IMR-90 (cell line): ENCODE data around the gene NKAIN1. TPM values are rescaled to one million over a fixed set of nuclear protein-coding genes. Genes with fewer than 3 reads are reported as not detected.

Experiments used
- ATAC-seq: fragments of 200-7000 bp; cut with Tn5 transposase; 2 replicates; pipeline ENCODE4 v1.9.1; 2020; ENCODE audit warnings: low read depth, mild to moderate bottlenecking, moderate library complexity
- BruUV-seq: library from RNA; stranded (reverse); fragments of 400-500 nt; replicated peaks from 2 replicates; lab custom pipeline; 2021; lab: Mats Ljungman, UMichigan
- CTCF ChIA-PET: fragments of 300-600 bp; formaldehyde crosslinking; extraction: SDS; loops from one replicate; lab custom pipeline; 2021; ENCODE audit warnings: antibody characterized with exemption; lab: Yijun Ruan, JAX
- POLR2A ChIA-PET: fragments of 300-600 bp; sonication (Branson Sonifier 250); formaldehyde crosslinking; loops from one replicate; lab custom pipeline; 2022; ENCODE audit warnings: antibody characterized with exemption; ENCODE audit not compliant: unreplicated experiment; lab: Charles Lee
- DNase-seq: peaks from one replicate; pipeline ENCODE4 v3.0.0; 2013
- H2AFZ ChIP-seq: replicated peaks from 2 replicates; pipeline ENCODE3; 2013; ENCODE audit warnings: low read length, mild to moderate bottlenecking; ENCODE audit not compliant: poor library complexity
- H2AK5ac ChIP-seq: 2 replicates; pipeline ENCODE4 v1.6.1; 2013; ENCODE audit warnings: low read depth, low read length, inconsistent platforms
- H2AK9ac ChIP-seq: replicated peaks from 2 replicates; pipeline ENCODE3; 2013; ENCODE audit warnings: mild to moderate bottlenecking, low read depth, low read length, moderate library complexity; ENCODE audit not compliant: poor library complexity
- H2BK120ac ChIP-seq: 2 replicates; pipeline ENCODE4 v1.6.1; 2013; ENCODE audit warnings: low read depth, low read length, inconsistent platforms
- H2BK15ac ChIP-seq: 3 replicates; pipeline ENCODE4 v1.6.1; 2013; ENCODE audit warnings: low read depth, low read length, inconsistent platforms
- H2BK20ac ChIP-seq: 2 replicates; pipeline ENCODE4 v1.6.1; 2013; ENCODE audit warnings: low read depth, mild to moderate bottlenecking, inconsistent platforms, low read length, moderate library complexity
- H2BK5ac ChIP-seq: 2 replicates; pipeline ENCODE4 v1.6.1; 2013; ENCODE audit warnings: mild to moderate bottlenecking, low read depth, low read length, inconsistent platforms; ENCODE audit not compliant: poor library complexity, severe bottlenecking
- H3K14ac ChIP-seq: replicated peaks from 2 replicates; pipeline ENCODE4 v1.6.1; 2013; ENCODE audit warnings: low read depth, low read length, inconsistent platforms
- H3K18ac ChIP-seq: 2 replicates; pipeline ENCODE4 v1.6.1; 2013; ENCODE audit warnings: low read depth, low read length, control low read depth
- H3K23ac ChIP-seq: 2 replicates; pipeline ENCODE4 v1.6.1; 2013; ENCODE audit warnings: low read depth, low read length, inconsistent platforms
- H3K27ac ChIP-seq: 2 replicates; pipeline ENCODE4 v1.5.1; 2013; ENCODE audit warnings: mild to moderate bottlenecking, control low read depth, low read length; ENCODE audit not compliant: insufficient read depth
- H3K27me3 ChIP-seq: 2 replicates; pipeline ENCODE4 v1.6.1; 2013; ENCODE audit warnings: low read length; ENCODE audit not compliant: control insufficient read depth, insufficient read depth
- H3K36me3 ChIP-seq: 2 replicates; pipeline ENCODE4 v1.6.1; 2013; ENCODE audit warnings: low read length, mixed read lengths; ENCODE audit not compliant: control insufficient read depth, insufficient read depth
- H3K4ac ChIP-seq: 2 replicates; pipeline ENCODE4 v1.6.1; 2013; ENCODE audit warnings: low read depth, low read length, inconsistent platforms
- H3K4me1 ChIP-seq: 2 replicates; pipeline ENCODE4 v1.6.1; 2013; ENCODE audit warnings: low read length, mixed read lengths; ENCODE audit not compliant: control insufficient read depth, insufficient read depth
- H3K4me2 ChIP-seq: 2 replicates; pipeline ENCODE4 v1.6.1; 2013; ENCODE audit warnings: low read depth, mild to moderate bottlenecking, control low read depth, low read length, moderate library complexity
- H3K4me3 ChIP-seq: 2 replicates; pipeline ENCODE4 v1.5.1; 2013; ENCODE audit warnings: low read depth, mild to moderate bottlenecking, control low read depth, low read length, moderate library complexity; ENCODE audit not compliant: insufficient read depth
- H3K56ac ChIP-seq: 2 replicates; pipeline ENCODE4 v1.6.1; 2013; ENCODE audit warnings: low read length, inconsistent platforms; ENCODE audit not compliant: insufficient read depth; ENCODE audit errors: extremely low read depth
- H3K79me1 ChIP-seq, 2 experiments: 2 replicates each; pipeline ENCODE4 v1.6.1; 2013; ENCODE audit warnings: low read length in 2 of 2, inconsistent platforms in 1 of 2, low read depth in 1 of 2
- H3K9ac ChIP-seq: 2 replicates; pipeline ENCODE4 v1.6.1; 2013; ENCODE audit warnings: low read depth, low read length, control low read depth
- H3K9me1 ChIP-seq: 2 replicates; pipeline ENCODE4 v1.6.1; 2013; ENCODE audit warnings: low read length, inconsistent platforms; ENCODE audit not compliant: insufficient read depth
- H3K9me3 ChIP-seq: 2 replicates; pipeline ENCODE4 v1.6.1; 2013; ENCODE audit warnings: low read length; ENCODE audit not compliant: control insufficient read depth, insufficient read depth
- H4K20me1 ChIP-seq: 2 replicates; pipeline ENCODE4 v1.6.1; 2013; ENCODE audit warnings: low read length, inconsistent platforms; ENCODE audit not compliant: insufficient read depth
- H4K5ac ChIP-seq: 2 replicates; pipeline ENCODE4 v1.6.1; 2013; ENCODE audit warnings: mild to moderate bottlenecking, low read depth, low read length, control low read depth
- H4K8ac ChIP-seq, 2 experiments: 2 replicates each; pipeline ENCODE4 v1.6.1; 2013; ENCODE audit warnings: low read depth in 2 of 2, low read length in 2 of 2, control low read depth in 1 of 2, inconsistent platforms in 1 of 2
- H4K91ac ChIP-seq: 2 replicates; pipeline ENCODE4 v1.6.1; 2013; ENCODE audit warnings: low read depth, low read length, inconsistent platforms; ENCODE audit not compliant: insufficient read depth
- BHLHE40 ChIP-seq: fragments of 150-350 bp; IDR thresholded peaks from 2 replicates; pipeline ENCODE4 v1.6.1; 2016; ENCODE audit warnings: mild to moderate bottlenecking, low read depth, low read length
- CEBPB ChIP-seq: IDR thresholded peaks from 2 replicates; pipeline ENCODE4 v1.6.1; 2012; ENCODE audit warnings: low read depth, low read length, improper control_type of control experiment
- CHD1 ChIP-seq: IDR thresholded peaks from 2 replicates; pipeline ENCODE4 v1.6.1; 2012; ENCODE audit warnings: low read depth, low read length, improper control_type of control experiment
- FOS ChIP-seq: fragments of 150-350 bp; IDR thresholded peaks from 2 replicates; pipeline ENCODE4 v1.6.1; 2016; ENCODE audit warnings: low read depth, low read length
- MAFK ChIP-seq: IDR thresholded peaks from 2 replicates; pipeline ENCODE4 v1.6.1; 2012; ENCODE audit warnings: low read depth, low read length, improper control_type of control experiment
- MAZ ChIP-seq: IDR thresholded peaks from 2 replicates; pipeline ENCODE4 v1.6.1; 2012; ENCODE audit warnings: low read depth, mild to moderate bottlenecking, low read length, improper control_type of control experiment, moderate library complexity, borderline replicate concordance
- MXI1 ChIP-seq: IDR thresholded peaks from 2 replicates; pipeline ENCODE4 v1.6.1; 2012; ENCODE audit warnings: low read depth, mild to moderate bottlenecking, low read length, moderate library complexity, borderline replicate concordance
- NFE2L2 ChIP-seq: fragments of 150-350 bp; IDR thresholded peaks from 2 replicates; pipeline ENCODE4 v1.6.1; 2016; ENCODE audit warnings: low read depth, mild to moderate bottlenecking, low read length
- POLR2A ChIP-seq: IDR thresholded peaks from 2 replicates; pipeline ENCODE4 v1.6.1; 2012; ENCODE audit warnings: mild to moderate bottlenecking, low read depth, low read length
- RAD21 ChIP-seq: IDR thresholded peaks from 2 replicates; pipeline ENCODE4 v1.6.1; 2012; ENCODE audit warnings: low read length, improper control_type of control experiment
- RCOR1 ChIP-seq: IDR thresholded peaks from 2 replicates; pipeline ENCODE4 v1.6.1; 2012; ENCODE audit warnings: mild to moderate bottlenecking, low read length, improper control_type of control experiment; ENCODE audit not compliant: insufficient replicate concordance
- RFX5 ChIP-seq: IDR thresholded peaks from 2 replicates; pipeline ENCODE4 v1.8.0; 2012; ENCODE audit warnings: low read depth, mild to moderate bottlenecking, low read length, moderate library complexity
- SMC3 ChIP-seq: fragments of 150-350 bp; IDR thresholded peaks from 2 replicates; pipeline ENCODE4 v1.6.1; 2016; ENCODE audit warnings: low read depth, mild to moderate bottlenecking, antibody characterized with exemption, low read length, moderate library complexity
- WGBS, 2 experiments: methylation state at CpG; one replicate each; pipeline versions ENCODE4 v1.1.5 to v1.1.7; 2013; ENCODE audit warnings: missing lambda C conversion rate in 2 of 2; ENCODE audit not compliant: insufficient read length in 1 of 2; ENCODE audit errors: extremely low coverage in 2 of 2; 5-methylcytosine and 5-hydroxymethylcytosine counted together
- dilution Hi-C: fragments of 300-500 bp; cut with HindIII; formaldehyde crosslinking; loops from one replicate; pipeline ENCODE4 v1.14.3; 2018; ENCODE audit warnings: low sequenced_read_pairs; ENCODE audit not compliant: unreplicated experiment
- in situ Hi-C: fragments of 300-500 bp; cut with MboI; formaldehyde crosslinking; loops from 3 replicates; pipeline ENCODE4 v1.14.3; 2019; ENCODE audit warnings: low sequenced_read_pairs, inconsistent platforms, mixed read lengths
- intact Hi-C: fragments of 100-400 bp; cut with micrococcal nuclease; formaldehyde crosslinking; loops from 2 replicates; pipeline ENCODE4 v1.10.0; 2022
- polyA plus RNA-seq, 3 experiments: library from polyadenylated mRNA; depleted of rRNA; stranded (reverse); fragments of >200 nt; gene quantifications; 2 replicates each; pipeline ENCODE4 v1.2.3, GENCODE V29; 2012; ENCODE audit warnings: low replicate concordance in 1 of 3
- total RNA-seq: library from RNA; depleted of rRNA; stranded (reverse); fragments of >200 nt; gene quantifications from 2 replicates; pipeline ENCODE4 v1.2.3, GENCODE V29; 2012
- TF ChIP-seq, protein P1 (sequence below): fragments of 150-350 bp; IDR thresholded peaks from 2 replicates; pipeline ENCODE4 v1.6.1; 2017; ENCODE audit warnings: mild to moderate bottlenecking, antibody characterized with exemption, low read length, low read depth
- TF ChIP-seq, protein P2 (sequence below): fragments of 150-350 bp; IDR thresholded peaks from 2 replicates; pipeline ENCODE4 v1.6.1; 2016; ENCODE audit warnings: low read depth, mild to moderate bottlenecking, low read length, moderate library complexity, borderline replicate concordance
- TF ChIP-seq, protein P3 (sequence below): conservative IDR thresholded peaks from 2 replicates; pipeline ENCODE4 v1.5.1; 2012; ENCODE audit warnings: mild to moderate bottlenecking, low read depth, low read length, improper control_type of control experiment

The NKAIN1 gene
- total and polyA plus RNA-seq, 2 of the 4 experiments (the other 2 are of a cell fraction): under 0.01 to 0.09 TPM

DNA sequence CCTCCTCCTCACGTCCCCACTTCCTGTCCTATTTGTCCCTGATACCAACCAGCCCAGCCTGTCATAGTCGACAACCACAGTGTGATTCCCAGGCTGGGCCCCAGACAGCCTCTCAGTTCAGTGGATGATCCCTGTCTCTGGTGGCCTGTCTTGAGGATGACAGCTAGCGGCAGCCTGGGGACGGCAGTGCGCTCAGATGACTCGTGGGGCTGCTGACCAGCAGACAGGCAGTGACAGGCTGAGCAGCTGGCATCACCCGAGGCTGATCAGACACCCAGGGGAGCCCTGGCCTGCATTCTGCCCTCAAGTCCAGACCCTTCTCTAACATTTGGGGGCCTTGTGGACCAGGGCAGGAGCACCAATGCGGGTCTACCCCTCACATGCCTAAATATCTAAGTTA is 21.0 kb downstream of the NKAIN1 start:
- TF ChIP-seq FOS: no peak
- TF ChIP-seq RAD21: no peak
- TF ChIP-seq BHLHE40: no peak
- no peak for TF ChIP-seq CHD1
- TF ChIP-seq MAZ: no peak
- no peak for TF ChIP-seq MAFK
- TF ChIP-seq RCOR1: no peak
- TF ChIP-seq, protein P1, sequence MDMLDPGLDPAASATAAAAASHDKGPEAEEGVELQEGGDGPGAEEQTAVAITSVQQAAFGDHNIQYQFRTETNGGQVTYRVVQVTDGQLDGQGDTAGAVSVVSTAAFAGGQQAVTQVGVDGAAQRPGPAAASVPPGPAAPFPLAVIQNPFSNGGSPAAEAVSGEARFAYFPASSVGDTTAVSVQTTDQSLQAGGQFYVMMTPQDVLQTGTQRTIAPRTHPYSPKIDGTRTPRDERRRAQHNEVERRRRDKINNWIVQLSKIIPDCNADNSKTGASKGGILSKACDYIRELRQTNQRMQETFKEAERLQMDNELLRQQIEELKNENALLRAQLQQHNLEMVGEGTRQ: no peak
- no peak for TF ChIP-seq RFX5
- TF ChIP-seq NFE2L2: no peak
- TF ChIP-seq POLR2A: no peak
- TF ChIP-seq CEBPB: no peak
- TF ChIP-seq, protein P2, sequence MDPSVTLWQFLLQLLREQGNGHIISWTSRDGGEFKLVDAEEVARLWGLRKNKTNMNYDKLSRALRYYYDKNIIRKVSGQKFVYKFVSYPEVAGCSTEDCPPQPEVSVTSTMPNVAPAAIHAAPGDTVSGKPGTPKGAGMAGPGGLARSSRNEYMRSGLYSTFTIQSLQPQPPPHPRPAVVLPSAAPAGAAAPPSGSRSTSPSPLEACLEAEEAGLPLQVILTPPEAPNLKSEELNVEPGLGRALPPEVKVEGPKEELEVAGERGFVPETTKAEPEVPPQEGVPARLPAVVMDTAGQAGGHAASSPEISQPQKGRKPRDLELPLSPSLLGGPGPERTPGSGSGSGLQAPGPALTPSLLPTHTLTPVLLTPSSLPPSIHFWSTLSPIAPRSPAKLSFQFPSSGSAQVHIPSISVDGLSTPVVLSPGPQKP: no peak
- no peak for TF ChIP-seq MXI1
- TF ChIP-seq, protein P3, sequence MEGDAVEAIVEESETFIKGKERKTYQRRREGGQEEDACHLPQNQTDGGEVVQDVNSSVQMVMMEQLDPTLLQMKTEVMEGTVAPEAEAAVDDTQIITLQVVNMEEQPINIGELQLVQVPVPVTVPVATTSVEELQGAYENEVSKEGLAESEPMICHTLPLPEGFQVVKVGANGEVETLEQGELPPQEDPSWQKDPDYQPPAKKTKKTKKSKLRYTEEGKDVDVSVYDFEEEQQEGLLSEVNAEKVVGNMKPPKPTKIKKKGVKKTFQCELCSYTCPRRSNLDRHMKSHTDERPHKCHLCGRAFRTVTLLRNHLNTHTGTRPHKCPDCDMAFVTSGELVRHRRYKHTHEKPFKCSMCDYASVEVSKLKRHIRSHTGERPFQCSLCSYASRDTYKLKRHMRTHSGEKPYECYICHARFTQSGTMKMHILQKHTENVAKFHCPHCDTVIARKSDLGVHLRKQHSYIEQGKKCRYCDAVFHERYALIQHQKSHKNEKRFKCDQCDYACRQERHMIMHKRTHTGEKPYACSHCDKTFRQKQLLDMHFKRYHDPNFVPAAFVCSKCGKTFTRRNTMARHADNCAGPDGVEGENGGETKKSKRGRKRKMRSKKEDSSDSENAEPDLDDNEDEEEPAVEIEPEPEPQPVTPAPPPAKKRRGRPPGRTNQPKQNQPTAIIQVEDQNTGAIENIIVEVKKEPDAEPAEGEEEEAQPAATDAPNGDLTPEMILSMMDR: no peak
- no peak for TF ChIP-seq SMC3
- CTCF ChIA-PET: no interaction called here

More for the DNA sequence above, 21.0 kb downstream of the NKAIN1 start:
- peak overlapping the region; percentile 49 for H2AFZ ChIP-seq
- intact Hi-C loops (no loop called here), dilution Hi-C loops (no loop called here), in situ Hi-C loops (no loop called here)
- H4K5ac ChIP-seq: no peak overlapping the region
- H3K4ac ChIP-seq: no peak overlapping the region
- H3K36me3 ChIP-seq: no peaks in the 10 kb centered on the region
- ATAC-seq: no peak
- H3K4me2 ChIP-seq: no peak overlapping the region
- POLR2A ChIA-PET: no interaction called here
- H3K14ac ChIP-seq: no peak overlapping the region
- H3K9me1 ChIP-seq: no peaks in the 10 kb centered on the region
- no peak overlapping the region for H3K18ac ChIP-seq
- H3K23ac ChIP-seq: no peak overlapping the region
- WGBS, 2 experiments: 65% methylated on average over 6 of the region's 8 CpGs; no CpG with 5 or more reads in 1 of the 2 experiments
- H4K8ac ChIP-seq: no peak overlapping the region
- H2BK120ac ChIP-seq: no peak overlapping the region
- BruUV-seq: no TSS peak
- H3K9ac ChIP-seq: no peak overlapping the region
- no peak overlapping the region for H3K56ac ChIP-seq
- no peak overlapping the region for H3K27ac ChIP-seq
- H3K4me3 ChIP-seq: no peak overlapping the region
- H2AK5ac ChIP-seq: no peak overlapping the region
- H3K79me1 ChIP-seq: no peaks in the 10 kb centered on the region
- H2BK5ac ChIP-seq: no peak overlapping the region
- no peak overlapping the region for H4K91ac ChIP-seq
- no peak overlapping the region for H2AK9ac ChIP-seq
- H2BK20ac ChIP-seq: no peak overlapping the region
- H4K20me1 ChIP-seq: no peaks in the 10 kb centered on the region
- no peaks in the 10 kb centered on the region for H3K9me3 ChIP-seq
- no peak overlapping the region for H2BK15ac ChIP-seq
- H3K27me3 ChIP-seq: peaks cover 34% of the 10 kb centered on the region
- DNase-seq: no peak
- no peaks in the 10 kb centered on the region for H3K4me1 ChIP-seq
